HepG2 (cell line): ENCODE results near the gene CCDC192. TPM values are rescaled to one million over a fixed set of nuclear protein-coding genes. Genes with fewer than 3 reads are reported as not detected.

ENCODE experiments used
- ATAC-seq: fragments of 200-7000 bp; cut with Tn5 transposase; 3 replicates; pipeline ENCODE4 v1.9.1; 2020; ENCODE audit warnings: mild to moderate bottlenecking, moderate library complexity
- BruUV-seq: library from RNA; stranded (reverse); fragments of 400-500 nt; replicated peaks from 2 replicates; lab custom pipeline; 2021; lab: Mats Ljungman, UMichigan
- CTCF ChIA-PET: fragments of 300-600 bp; formaldehyde crosslinking; extraction: SDS; loops from one replicate; lab custom pipeline; 2021; ENCODE audit warnings: low total read pairs, inconsistent platforms, low intra/inter-chr PET ratio; lab: Yijun Ruan, JAX
- POLR2A ChIA-PET: fragments of 350-600 bp; sonication (Branson Sonifier 250); formaldehyde crosslinking; loops from one replicate; lab custom pipeline; 2020; ENCODE audit warnings: antibody characterized with exemption, inconsistent platforms; lab: Yijun Ruan, JAX
- DNase-seq: peaks from one replicate; pipeline ENCODE4 v3.0.0-alpha.2; 2015; ENCODE audit warnings: low spot score
- FAIRE-seq: peaks from 3 replicates; lab custom pipeline; 2011; peaks lifted over from hg19 to GRCh38; lab: Jason Lieb, UNC
- H2AFZ ChIP-seq: one replicate; pipeline ENCODE4 v1.6.1; 2011; ENCODE audit warnings: low read length, inconsistent platforms
- H3K27ac ChIP-seq: fragments of 300-600 bp; 3 replicates; pipeline ENCODE4 v1.8.0; 2011; ENCODE audit warnings: mixed run types, mild to moderate bottlenecking, mixed read lengths, low read length, inconsistent platforms; ENCODE audit not compliant: insufficient read depth; ENCODE audit errors: extremely low read length
- H3K27me3 ChIP-seq, 2 experiments: fragments of 200-600 bp in 1 of 2; 2 replicates in 1 of 2; 3 replicates in 1 of 2; pipeline versions ENCODE4 v1.6.0 to v1.8.0; 2011; ENCODE audit warnings: low read length in 2 of 2, mild to moderate bottlenecking in 2 of 2, moderate library complexity in 2 of 2, inconsistent platforms in 1 of 2; ENCODE audit not compliant: insufficient read depth in 2 of 2, control insufficient read depth in 1 of 2
- H3K36me3 ChIP-seq, 2 experiments: fragments of 200-600 bp in 1 of 2; replicated peaks in 1 of 2; 2 replicates in 1 of 2; 3 replicates in 1 of 2; pipeline versions ENCODE4 v1.5.1 to v1.8.0; 2011; ENCODE audit warnings: low read length in 2 of 2, inconsistent platforms in 1 of 2; ENCODE audit not compliant: insufficient read depth in 2 of 2, control insufficient read depth in 1 of 2
- H3K4me1 ChIP-seq: 2 replicates; pipeline ENCODE4 v1.5.1; 2012; ENCODE audit warnings: low read length, inconsistent platforms; ENCODE audit not compliant: insufficient read depth
- H3K4me2 ChIP-seq: 2 replicates; pipeline ENCODE4 v1.6.0; 2011; ENCODE audit warnings: low read depth, low read length, inconsistent platforms
- H3K4me3 ChIP-seq, 3 experiments: fragments of 200-600 bp in 1 of 3; sonication (generic), shearing (Covaris generic) in 1 of 3; replicated peaks in 1 of 3; 2 replicates each; pipeline ENCODE4 v1.5.1; 2011 to 2016; ENCODE audit warnings: low read length in 3 of 3, inconsistent platforms in 2 of 3, low read depth in 2 of 3, mild to moderate bottlenecking in 2 of 3, control low read depth in 1 of 3, mixed read lengths in 1 of 3; ENCODE audit not compliant: insufficient read depth in 1 of 3
- H3K79me2 ChIP-seq: one replicate; pipeline ENCODE4 v1.6.1; 2011; ENCODE audit warnings: low read length, inconsistent platforms; ENCODE audit not compliant: insufficient read depth
- H3K9ac ChIP-seq: 2 replicates; pipeline ENCODE4 v1.6.0; 2011; ENCODE audit warnings: mild to moderate bottlenecking, low read depth, low read length, inconsistent platforms; ENCODE audit not compliant: insufficient read depth
- H3K9me3 ChIP-seq: 2 replicates; pipeline ENCODE4 v1.5.1; 2012; ENCODE audit warnings: mild to moderate bottlenecking, low read length
- H4K20me1 ChIP-seq: 2 replicates; pipeline ENCODE4 v1.6.0; 2011; ENCODE audit warnings: inconsistent platforms, mild to moderate bottlenecking, low read length, moderate library complexity; ENCODE audit not compliant: insufficient read depth
- GATAD2A ChIP-seq: IDR thresholded peaks from 2 replicates; pipeline ENCODE4 v1.6.1; 2016
- HMG20A ChIP-seq: IDR thresholded peaks from 2 replicates; pipeline ENCODE4 v1.6.1; 2016; ENCODE audit warnings: borderline replicate concordance
- KMT2A ChIP-seq: sonication (generic); formaldehyde crosslinking; IDR thresholded peaks from 2 replicates; pipeline ENCODE4 v1.4.0; 2020; ENCODE audit warnings: missing genetic modification reagents
- MXD4 ChIP-seq: IDR thresholded peaks from 2 replicates; pipeline ENCODE4 v1.6.1; 2016; ENCODE audit warnings: mild to moderate bottlenecking, missing biosample characterization, missing genetic modification reagents
- PLRG1 ChIP-seq: fragments of 450-650 bp; conservative IDR thresholded peaks from 2 replicates; pipeline ENCODE4 v1.6.1; 2016
- SAP130 ChIP-seq: IDR thresholded peaks from 2 replicates; pipeline ENCODE4 v1.6.1; 2016; ENCODE audit warnings: low read depth
- SATB2 ChIP-seq: sonication (generic); formaldehyde crosslinking; IDR thresholded peaks from 2 replicates; pipeline ENCODE4 v1.5.0; 2020; ENCODE audit warnings: missing genetic modification reagents
- SETDB1 ChIP-seq: sonication (generic); formaldehyde crosslinking; IDR thresholded peaks from 2 replicates; pipeline ENCODE4 v1.5.1; 2020; ENCODE audit warnings: missing genetic modification reagents, mild to moderate bottlenecking, borderline replicate concordance
- ZEB1 ChIP-seq: IDR thresholded peaks from 2 replicates; pipeline ENCODE4 v1.6.1; 2012; ENCODE audit warnings: mild to moderate bottlenecking, low read depth, inconsistent platforms; ENCODE audit not compliant: insufficient replicate concordance
- ZNF101 ChIP-seq: sonication (generic); formaldehyde crosslinking; IDR thresholded peaks from 2 replicates; pipeline ENCODE4 v1.4.0; 2020; ENCODE audit warnings: mild to moderate bottlenecking, low read depth, missing genetic modification reagents, borderline replicate concordance
- ZNF468 ChIP-seq: sonication (generic); formaldehyde crosslinking; IDR thresholded peaks from 2 replicates; pipeline ENCODE4 v1.8.0; 2022; ENCODE audit warnings: mild to moderate bottlenecking, moderate library complexity, missing genetic modification reagents
- ZNF512 ChIP-seq: sonication (generic); formaldehyde crosslinking; IDR thresholded peaks from 2 replicates; pipeline ENCODE4 v1.4.0; 2020; ENCODE audit warnings: mild to moderate bottlenecking, missing genetic modification reagents
- ZNF788 ChIP-seq: sonication (generic); formaldehyde crosslinking; IDR thresholded peaks from 2 replicates; pipeline ENCODE4 v1.5.0; 2020; ENCODE audit warnings: mild to moderate bottlenecking, missing genetic modification reagents, borderline replicate concordance
- ZNF891 ChIP-seq: sonication (generic); formaldehyde crosslinking; IDR thresholded peaks from 2 replicates; pipeline ENCODE4 v1.5.0; 2020; ENCODE audit warnings: mild to moderate bottlenecking, missing genetic modification reagents
- WGBS: methylation state at CpG from one replicate; pipeline ENCODE4 v1.1.6; 2017; ENCODE audit warnings: low lambda C conversion rate; 5-methylcytosine and 5-hydroxymethylcytosine counted together
- in situ Hi-C: cut with HindIII; loops from 2 replicates; pipeline ENCODE4 v1.10.0; 2017; ENCODE audit warnings: low pct_unique_long_range_greater_than_20kb; ENCODE audit not compliant: extremely low pct_ligation_motif_present
- intact Hi-C: fragments of 100-400 bp; cut with micrococcal nuclease; formaldehyde crosslinking; loops from one replicate; pipeline ENCODE4 v1.10.0; 2022; ENCODE audit not compliant: unreplicated experiment
- polyA plus RNA-seq, 8 experiments: library from polyadenylated mRNA; depleted of rRNA in 3 of 8; stranded (reverse) in 7 of 8; unstranded in 1 of 8; fragments of >200 nt; fragmentation: Illumina TruSeq in 4 of 8; extraction: Trizol in 4 of 8; gene quantifications; 2 replicates each; pipeline versions ENCODE4 v1.2.1 to v1.2.3, GENCODE V29; 2011 to 2016; ENCODE audit warnings: low read depth in 4 of 8, missing spikeins in 1 of 8, mixed read lengths in 1 of 8; ENCODE audit not compliant: insufficient read depth in 1 of 8
- total RNA-seq, 5 experiments: library from RNA; depleted of rRNA; stranded (reverse); fragments of >200 nt; fragmentation: Illumina TruSeq; extraction: Trizol; gene quantifications; 2 replicates each; pipeline ENCODE4 v1.2.3, GENCODE V29; 2016; ENCODE audit warnings: low read depth in 1 of 5
- TF ChIP-seq, protein P1 (sequence below): sonication (generic); formaldehyde crosslinking; IDR thresholded peaks from 2 replicates; pipeline ENCODE4; 2020; ENCODE audit warnings: missing genetic modification reagents, mild to moderate bottlenecking, borderline replicate concordance
- TF ChIP-seq, protein P2 (sequence below): sonication (generic); formaldehyde crosslinking; IDR thresholded peaks from 2 replicates; pipeline ENCODE4 v1.4.0; 2020; ENCODE audit warnings: missing genetic modification reagents

CCDC192 gene
- total and polyA plus RNA-seq, 2 of the 13 experiments (the other 11 are each of a cell fraction or from before 2014, with no cell fraction given) = not detected

- ATAC-seq = no peak
- Histone ChIP-seq H3K79me2 (no peaks in the 10 kb centered on the region), H3K27ac (no peak overlapping the region), H3K9ac (no peak overlapping the region), H3K27me3 (no peaks in the 10 kb centered on the region), H3K36me3 (no peaks in the 10 kb centered on the region), H3K4me1 (no peaks in the 10 kb centered on the region), H4K20me1 (no peaks in the 10 kb centered on the region), H3K4me3 (no peak overlapping the region), H2AFZ (no peak overlapping the region), H3K4me2 (no peak overlapping the region), H3K9me3 (no peaks in the 10 kb centered on the region)
- ChIA-PET POLR2A (no interaction called here), CTCF (no interaction called here)
- 12% methylated on average over 3 of the region's 3 CpGs for WGBS
- DNase-seq = no peak
- intact Hi-C loops (no loop called here), in situ Hi-C loops (no loop called here)
- TF ChIP-seq HMG20A (no peak), GATAD2A (no peak), SETDB1 (CRISPR knock-in tag) (no peak), ZNF101 (CRISPR knock-in tag) (no peak), MXD4 (no peak), ZNF468 (CRISPR knock-in tag) (no peak), ZNF891 (CRISPR knock-in tag) (no peak), SAP130 (CRISPR knock-in tag) (no peak), PLRG1 (no peak), SATB2 (CRISPR knock-in tag) (no peak), ZNF512 (CRISPR knock-in tag) (no peak), ZNF788 (no peak), ZEB1 (no peak), KMT2A (CRISPR knock-in tag) (no peak)
- TF ChIP-seq, protein P1, sequence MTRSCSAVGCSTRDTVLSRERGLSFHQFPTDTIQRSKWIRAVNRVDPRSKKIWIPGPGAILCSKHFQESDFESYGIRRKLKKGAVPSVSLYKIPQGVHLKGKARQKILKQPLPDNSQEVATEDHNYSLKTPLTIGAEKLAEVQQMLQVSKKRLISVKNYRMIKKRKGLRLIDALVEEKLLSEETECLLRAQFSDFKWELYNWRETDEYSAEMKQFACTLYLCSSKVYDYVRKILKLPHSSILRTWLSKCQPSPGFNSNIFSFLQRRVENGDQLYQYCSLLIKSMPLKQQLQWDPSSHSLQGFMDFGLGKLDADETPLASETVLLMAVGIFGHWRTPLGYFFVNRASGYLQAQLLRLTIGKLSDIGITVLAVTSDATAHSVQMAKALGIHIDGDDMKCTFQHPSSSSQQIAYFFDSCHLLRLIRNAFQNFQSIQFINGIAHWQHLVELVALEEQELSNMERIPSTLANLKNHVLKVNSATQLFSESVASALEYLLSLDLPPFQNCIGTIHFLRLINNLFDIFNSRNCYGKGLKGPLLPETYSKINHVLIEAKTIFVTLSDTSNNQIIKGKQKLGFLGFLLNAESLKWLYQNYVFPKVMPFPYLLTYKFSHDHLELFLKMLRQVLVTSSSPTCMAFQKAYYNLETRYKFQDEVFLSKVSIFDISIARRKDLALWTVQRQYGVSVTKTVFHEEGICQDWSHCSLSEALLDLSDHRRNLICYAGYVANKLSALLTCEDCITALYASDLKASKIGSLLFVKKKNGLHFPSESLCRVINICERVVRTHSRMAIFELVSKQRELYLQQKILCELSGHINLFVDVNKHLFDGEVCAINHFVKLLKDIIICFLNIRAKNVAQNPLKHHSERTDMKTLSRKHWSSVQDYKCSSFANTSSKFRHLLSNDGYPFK (CRISPR knock-in tag) = no peak
- TF ChIP-seq, protein P2, sequence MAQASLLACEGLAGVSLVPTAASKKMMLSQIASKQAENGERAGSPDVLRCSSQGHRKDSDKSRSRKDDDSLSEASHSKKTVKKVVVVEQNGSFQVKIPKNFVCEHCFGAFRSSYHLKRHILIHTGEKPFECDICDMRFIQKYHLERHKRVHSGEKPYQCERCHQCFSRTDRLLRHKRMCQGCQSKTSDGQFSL (CRISPR knock-in tag) = no peak
- no peak for FAIRE-seq
- no TSS peak for BruUV-seq
Measured at GRCh38 chr5:127660047-127660733, 43.0 kb upstream of the CCDC192 start.
